Astrocyte (in vitro differentiated cells and primary cell): ENCODE measurements around the gene PUM2. TPM values are rescaled to one million over a fixed set of nuclear protein-coding genes. Genes with fewer than 3 reads are reported as not detected.

Experiments used
- DNase-seq: peaks from one replicate; pipeline ENCODE4 v3.0.0-alpha.2; 2010; ENCODE audit warnings: low read depth
- FAIRE-seq: peaks from 2 replicates; lab custom pipeline; 2011; peaks lifted over from hg19 to GRCh38; lab: Jason Lieb, UNC
- H2AFZ ChIP-seq: 2 replicates; pipeline ENCODE4 v1.6.0; 2012; ENCODE audit warnings: low read depth, low read length, inconsistent platforms
- H3K27ac ChIP-seq: 2 replicates; pipeline ENCODE4 v1.5.1; 2011; ENCODE audit warnings: low read depth, low read length, inconsistent platforms
- H3K27me3 ChIP-seq: 2 replicates; pipeline ENCODE4 v1.6.0; 2011; ENCODE audit warnings: low read length, inconsistent platforms; ENCODE audit not compliant: insufficient read depth
- H3K36me3 ChIP-seq: 2 replicates; pipeline ENCODE4 v1.5.1; 2011; ENCODE audit warnings: low read length, inconsistent platforms; ENCODE audit not compliant: insufficient read depth
- H3K4me1 ChIP-seq: 2 replicates; pipeline ENCODE4 v1.5.1; 2011; ENCODE audit warnings: low read length, inconsistent platforms; ENCODE audit not compliant: insufficient read depth
- H3K4me2 ChIP-seq: 2 replicates; pipeline ENCODE4 v1.6.0; 2012; ENCODE audit warnings: low read length, inconsistent platforms
- H3K4me3 ChIP-seq: 2 replicates; pipeline ENCODE4 v1.5.1; 2011; ENCODE audit warnings: low read depth, mild to moderate bottlenecking, low read length, inconsistent platforms; ENCODE audit not compliant: insufficient read depth
- H3K79me2 ChIP-seq: 2 replicates; pipeline ENCODE4 v1.6.0; 2012; ENCODE audit warnings: mild to moderate bottlenecking, low read length, inconsistent platforms; ENCODE audit not compliant: insufficient read depth
- H3K9ac ChIP-seq: 2 replicates; pipeline ENCODE4 v1.6.0; 2012; ENCODE audit warnings: mild to moderate bottlenecking, low read length, inconsistent platforms
- H3K9me3 ChIP-seq: 2 replicates; pipeline ENCODE4 v1.5.1; 2012; ENCODE audit warnings: low read depth, mild to moderate bottlenecking, low read length, inconsistent platforms; ENCODE audit not compliant: insufficient read depth
- H4K20me1 ChIP-seq: 2 replicates; pipeline ENCODE4 v1.6.0; 2012; ENCODE audit warnings: low read length, inconsistent platforms; ENCODE audit not compliant: insufficient read depth
- H3K27ac Mint-ChIP-seq: one replicate; pipeline ENCODE4 v1.8.0; 2021; ENCODE audit warnings: mild to moderate bottlenecking, mixed read lengths; ENCODE audit not compliant: unreplicated experiment
- H3K27me3 Mint-ChIP-seq: one replicate; pipeline ENCODE4 v1.8.0; 2021; ENCODE audit warnings: low read depth, mixed read lengths; ENCODE audit not compliant: unreplicated experiment
- H3K36me3 Mint-ChIP-seq: one replicate; pipeline ENCODE4 v1.8.0; 2021; ENCODE audit warnings: low read depth, mixed read lengths; ENCODE audit not compliant: unreplicated experiment
- H3K4me1 Mint-ChIP-seq: one replicate; pipeline ENCODE4 v1.8.0; 2021; ENCODE audit warnings: low read depth, mixed read lengths; ENCODE audit not compliant: unreplicated experiment
- H3K4me3 Mint-ChIP-seq: one replicate; pipeline ENCODE4 v1.8.0; 2021; ENCODE audit warnings: mild to moderate bottlenecking, moderate library complexity, mixed read lengths; ENCODE audit not compliant: unreplicated experiment
- H3K9me3 Mint-ChIP-seq: one replicate; pipeline ENCODE4 v1.8.0; 2021; ENCODE audit warnings: mild to moderate bottlenecking, mixed read lengths; ENCODE audit not compliant: unreplicated experiment
- CTCF ChIP-seq: IDR thresholded peaks from 2 replicates; pipeline ENCODE4 v1.5.1; 2011; ENCODE audit warnings: low read depth, mild to moderate bottlenecking, inconsistent platforms, low read length, moderate library complexity; ENCODE audit not compliant: insufficient read depth
- EZH2 ChIP-seq: IDR thresholded peaks from 2 replicates; pipeline ENCODE4 v1.6.1; 2012; ENCODE audit warnings: mild to moderate bottlenecking, low read length, inconsistent platforms; ENCODE audit not compliant: insufficient read depth
- total RNA-seq: library from RNA; stranded (reverse); gene quantifications from 2 replicates; pipeline ENCODE4 v1.2.1, GENCODE V29; 2021

Gene PUM2
- total RNA-seq, 1 donor from 2014 or later, result 69.4 TPM

- Histone ChIP-seq H3K9ac (no peak overlapping the region), H3K4me3 (no peak overlapping the region), H3K27ac (no peak overlapping the region), H3K79me2 (peaks cover 79% of the 10 kb centered on the region), H4K20me1 (peaks cover 39% of the 10 kb centered on the region), H3K36me3 (peaks cover 24% of the 10 kb centered on the region), H3K9me3 (no peaks in the 10 kb centered on the region), H3K4me2 (no peak overlapping the region), H2AFZ (no peak overlapping the region), H3K4me1 (peaks cover 13% of the 10 kb centered on the region), H3K27me3 (no peaks in the 10 kb centered on the region)
- H3K4me1 Mint-ChIP-seq, result peaks cover 25% of the 10 kb centered on the region
- TF ChIP-seq CTCF (no peak), EZH2 (no peak)
- H3K27ac Mint-ChIP-seq, result no peak overlapping the region
- H3K36me3 Mint-ChIP-seq, result peaks cover 5% of the 10 kb centered on the region
- H3K9me3 Mint-ChIP-seq, result no peaks in the 10 kb centered on the region
- DNase-seq, result no peak
- no peak overlapping the region for H3K4me3 Mint-ChIP-seq
- FAIRE-seq, result no peak
- no peaks in the 10 kb centered on the region for H3K27me3 Mint-ChIP-seq
These were observed 51.5 kb downstream of the PUM2 start for GRCh38 chr2:20299113-20299512.

DNA sequence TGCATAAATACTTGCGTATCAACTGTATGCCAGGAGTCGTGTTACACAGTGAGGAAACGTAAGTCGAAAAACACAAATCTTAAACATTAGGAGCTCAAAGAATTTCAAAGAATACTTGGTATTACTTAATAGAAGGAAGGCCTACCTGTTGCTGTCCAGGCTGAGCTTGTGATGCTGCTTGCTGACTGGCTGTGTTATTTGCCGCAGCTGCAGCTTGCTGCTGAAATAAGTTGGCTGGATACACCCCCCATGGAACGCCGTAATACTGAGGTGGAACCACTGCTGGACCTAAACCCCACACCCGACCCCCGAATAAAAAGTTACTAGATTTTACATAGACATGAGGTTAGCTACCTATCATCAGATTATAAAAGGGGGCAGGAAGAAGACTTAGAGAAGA lies 56.4 kb downstream of the PUM2 start:
- FAIRE-seq (no peak), DNase-seq (no peak)
- H3K4me1 ChIP-seq, result peaks cover 2% of the 10 kb centered on the region
- no peak for TF ChIP-seq CTCF
- TF ChIP-seq EZH2, result no peak
- no peak overlapping the region for H3K4me2 ChIP-seq
- H3K27me3 Mint-ChIP-seq, result no peaks in the 10 kb centered on the region
- H3K27ac Mint-ChIP-seq, result no peak overlapping the region
- no peak overlapping the region for H2AFZ ChIP-seq
- no peak overlapping the region for H3K9ac ChIP-seq
- H3K79me2 ChIP-seq, result peaks cover 48% of the 10 kb centered on the region
- H3K27me3 ChIP-seq, result no peaks in the 10 kb centered on the region
- no peak overlapping the region for H3K4me3 Mint-ChIP-seq
- H3K9me3 ChIP-seq, result no peaks in the 10 kb centered on the region
- no peak overlapping the region for H3K27ac ChIP-seq
- no peak overlapping the region for H3K4me3 ChIP-seq
- no peaks in the 10 kb centered on the region for H3K9me3 Mint-ChIP-seq
- peaks cover 17% of the 10 kb centered on the region for H3K36me3 ChIP-seq
- peaks cover 17% of the 10 kb centered on the region for H4K20me1 ChIP-seq
- H3K36me3 Mint-ChIP-seq, result peaks cover 6% of the 10 kb centered on the region
- peaks cover 7% of the 10 kb centered on the region for H3K4me1 Mint-ChIP-seq

- Histone ChIP-seq H3K4me3 (no peak overlapping the region), H3K27ac (no peak overlapping the region), H3K27me3 (no peaks in the 10 kb centered on the region), H3K9me3 (no peaks in the 10 kb centered on the region), H4K20me1 (peaks cover 9% of the 10 kb centered on the region), H3K9ac (no peak overlapping the region), H3K4me1 (peaks cover 7% of the 10 kb centered on the region), H3K36me3 (peaks cover 15% of the 10 kb centered on the region), H2AFZ (no peak overlapping the region), H3K79me2 (peaks cover 52% of the 10 kb centered on the region), H3K4me2 (no peak overlapping the region)
- no peak overlapping the region for H3K4me3 Mint-ChIP-seq
- no peaks in the 10 kb centered on the region for H3K9me3 Mint-ChIP-seq
- H3K4me1 Mint-ChIP-seq, result peaks cover 7% of the 10 kb centered on the region
- no peak overlapping the region for H3K27ac Mint-ChIP-seq
- FAIRE-seq (no peak), DNase-seq (no peak)
- H3K27me3 Mint-ChIP-seq, result no peaks in the 10 kb centered on the region
- TF ChIP-seq EZH2 (no peak), CTCF (no peak)
- peaks cover 2% of the 10 kb centered on the region for H3K36me3 Mint-ChIP-seq
These were observed 57.7 kb downstream of the PUM2 start for GRCh38 chr2:20292984-20293383.
